ENCODE results near the gene IGSF21. TPM values are rescaled to one million over a fixed set of nuclear protein-coding genes. Genes with fewer than 3 reads are reported as not detected.

IGSF21 gene
- total and polyA plus RNA-seq, 3 experiments from 2014 or later: not detected

DNA sequence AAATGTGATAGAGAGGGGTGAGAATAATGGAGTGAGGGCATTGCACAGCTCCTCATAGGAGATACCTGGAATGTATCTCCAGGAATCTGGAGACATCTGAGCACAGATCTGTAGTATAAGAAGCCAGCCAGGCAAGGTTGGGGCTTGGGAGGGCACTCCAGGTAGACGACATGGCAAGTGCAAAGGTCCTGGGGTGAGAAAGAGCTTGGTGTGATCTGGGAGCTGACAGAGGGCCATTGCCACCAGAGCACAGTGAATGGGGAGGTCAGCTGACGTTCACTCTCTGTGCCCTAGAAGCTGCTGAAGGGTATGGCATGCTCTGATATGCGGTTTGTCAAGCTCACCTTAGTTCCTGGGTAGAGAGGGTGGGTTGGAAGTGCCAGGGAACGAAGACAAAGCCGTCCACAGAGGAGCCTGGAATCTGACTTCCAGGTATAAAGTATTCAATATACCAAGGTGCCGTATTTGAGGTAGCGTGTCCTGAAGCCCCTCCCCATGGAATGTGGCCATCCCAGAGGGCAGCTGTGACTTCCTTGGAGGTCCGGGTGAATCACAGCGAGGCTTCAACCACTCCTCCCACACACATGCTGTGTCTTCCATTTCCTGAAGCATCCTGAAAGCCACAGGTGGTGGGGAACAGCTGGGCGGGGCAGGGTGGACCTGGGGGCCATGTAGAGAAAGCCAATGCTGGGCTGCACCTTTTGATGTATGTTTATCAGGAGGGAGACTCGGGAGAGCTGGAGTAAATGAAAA lies 190.5 kb downstream of the IGSF21 start:
- H3K27me3 Mint-ChIP-seq: peaks cover 20 to 31% of the 10 kb centered on the region in 2 donors
- POLR2A ChIA-PET: no interaction called here
- H3K9me3 Mint-ChIP-seq: no peaks in the 10 kb centered on the region
- H3K36me3 Mint-ChIP-seq: no peaks in the 10 kb centered on the region
- no peak overlapping the region for H3K4me3 Mint-ChIP-seq
- Histone ChIP-seq H3K4me1 (ENCODE audit: insufficient read depth, low read length) (no peaks in the 10 kb centered on the region), H3K27ac (ENCODE audit: low read depth, low read length) (no peak overlapping the region), H3K9me3 (ENCODE audit: low read length) (no peaks in the 10 kb centered on the region), H3K27me3 (ENCODE audit: insufficient read depth, low read length, poor library complexity, severe bottlenecking) (no peaks in the 10 kb centered on the region), H3K4me3 (ENCODE audit: low read length) (no peak overlapping the region), H3K36me3 (ENCODE audit: insufficient read depth, low read length) (no peaks in the 10 kb centered on the region)
- no peak for DNase-seq
- CTCF ChIA-PET: no interaction called here
- H3K27ac Mint-ChIP-seq: no peak overlapping the region
- H3K4me1 Mint-ChIP-seq: no peaks in the 10 kb centered on the region

DNA sequence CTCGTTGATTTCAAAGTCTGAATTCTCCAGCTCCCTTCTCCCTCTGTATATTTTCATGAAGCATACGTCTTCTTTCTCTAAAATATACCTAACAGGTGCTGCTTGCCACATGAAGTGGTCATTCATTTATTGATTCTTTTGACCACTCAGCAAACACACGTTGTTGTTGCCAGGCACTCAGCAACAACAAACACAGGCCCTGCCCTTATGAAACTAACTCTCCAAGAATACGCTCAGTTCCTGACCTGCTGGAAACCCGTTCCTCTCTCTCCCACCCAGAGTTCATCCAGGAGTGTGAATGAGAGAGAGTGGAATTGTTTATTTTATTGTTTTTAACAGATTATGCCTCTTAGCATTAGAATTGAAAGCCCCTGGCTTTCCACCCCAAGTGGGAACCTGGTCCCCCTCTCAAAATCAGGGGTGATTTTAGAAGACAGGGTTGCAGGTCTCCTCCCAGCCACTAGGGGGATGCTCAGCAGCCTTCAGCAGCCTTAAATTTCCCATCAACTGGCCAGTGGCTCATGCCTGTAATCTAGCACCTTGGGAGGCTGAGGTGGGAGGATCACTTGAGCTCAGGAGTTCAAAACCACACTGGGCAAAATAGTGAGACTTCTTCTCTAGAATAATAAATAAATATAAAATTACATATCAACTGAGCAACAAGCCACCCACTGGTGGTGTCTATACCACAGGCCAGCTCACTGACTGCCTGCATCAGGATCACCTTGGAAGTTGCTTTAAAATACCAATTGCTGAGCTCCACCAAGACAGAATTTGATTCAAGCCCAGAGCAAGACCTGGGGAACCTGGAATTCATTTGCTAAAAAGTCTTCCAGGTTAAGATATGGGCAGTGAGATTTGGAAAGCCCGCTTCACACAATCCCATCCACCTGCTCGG lies 192.1 kb downstream of the IGSF21 start:
- Mint-ChIP-seq H3K4me3 (no peak overlapping the region), H3K36me3 (no peaks in the 10 kb centered on the region), H3K9me3 (no peaks in the 10 kb centered on the region), H3K27me3 (peaks cover 12 to 26% of the 10 kb centered on the region in 2 donors), H3K27ac (no peak overlapping the region), H3K4me1 (no peaks in the 10 kb centered on the region)
- ChIA-PET CTCF (no interaction called here), POLR2A (no interaction called here)
- no peak for DNase-seq
- no peaks in the 10 kb centered on the region for H3K36me3 ChIP-seq (ENCODE audit: insufficient read depth, low read length)
- H3K27ac ChIP-seq (ENCODE audit: low read depth, low read length): no peak overlapping the region
- H3K4me3 ChIP-seq (ENCODE audit: low read length): no peak overlapping the region
- no peaks in the 10 kb centered on the region for H3K9me3 ChIP-seq (ENCODE audit: low read length)
- no peaks in the 10 kb centered on the region for H3K4me1 ChIP-seq (ENCODE audit: insufficient read depth, low read length)
- H3K27me3 ChIP-seq (ENCODE audit: insufficient read depth, low read length, poor library complexity, severe bottlenecking): no peaks in the 10 kb centered on the region

DNA sequence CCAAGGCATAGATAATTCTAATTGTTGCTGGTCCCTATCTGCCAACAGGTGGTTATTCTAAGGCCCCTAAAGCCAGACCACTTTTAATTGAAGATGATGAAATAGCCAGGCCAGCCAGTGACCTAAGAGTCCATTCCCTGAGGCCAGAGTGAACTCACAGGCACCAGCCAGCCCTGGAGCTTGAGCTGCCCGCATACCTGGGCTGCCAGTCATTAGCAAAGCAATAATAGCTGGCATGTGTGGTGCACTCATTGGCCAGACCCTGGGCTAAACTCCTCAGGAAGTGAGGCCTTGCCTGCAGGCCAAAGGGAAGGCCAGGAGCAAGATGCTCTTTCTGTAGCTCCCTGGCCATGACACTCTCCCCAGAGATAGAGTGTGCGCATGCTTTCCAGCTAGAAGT lies 192.8 kb downstream of the IGSF21 start:
- H3K9me3 ChIP-seq (ENCODE audit: low read length): no peaks in the 10 kb centered on the region
- no peak overlapping the region for H3K27ac Mint-ChIP-seq
- H3K27me3 Mint-ChIP-seq: peaks cover 10 to 21% of the 10 kb centered on the region in 2 donors
- H3K4me1 Mint-ChIP-seq: no peaks in the 10 kb centered on the region
- H3K36me3 ChIP-seq (ENCODE audit: insufficient read depth, low read length): no peaks in the 10 kb centered on the region
- no peaks in the 10 kb centered on the region for H3K27me3 ChIP-seq (ENCODE audit: insufficient read depth, low read length, poor library complexity, severe bottlenecking)
- ChIA-PET CTCF (no interaction called here), POLR2A (no interaction called here)
- no peak for DNase-seq
- no peaks in the 10 kb centered on the region for H3K4me1 ChIP-seq (ENCODE audit: insufficient read depth, low read length)
- no peaks in the 10 kb centered on the region for H3K36me3 Mint-ChIP-seq
- H3K4me3 Mint-ChIP-seq: no peak overlapping the region
- no peak overlapping the region for H3K27ac ChIP-seq (ENCODE audit: low read depth, low read length)
- no peaks in the 10 kb centered on the region for H3K9me3 Mint-ChIP-seq
- H3K4me3 ChIP-seq (ENCODE audit: low read length): no peak overlapping the region

DNA sequence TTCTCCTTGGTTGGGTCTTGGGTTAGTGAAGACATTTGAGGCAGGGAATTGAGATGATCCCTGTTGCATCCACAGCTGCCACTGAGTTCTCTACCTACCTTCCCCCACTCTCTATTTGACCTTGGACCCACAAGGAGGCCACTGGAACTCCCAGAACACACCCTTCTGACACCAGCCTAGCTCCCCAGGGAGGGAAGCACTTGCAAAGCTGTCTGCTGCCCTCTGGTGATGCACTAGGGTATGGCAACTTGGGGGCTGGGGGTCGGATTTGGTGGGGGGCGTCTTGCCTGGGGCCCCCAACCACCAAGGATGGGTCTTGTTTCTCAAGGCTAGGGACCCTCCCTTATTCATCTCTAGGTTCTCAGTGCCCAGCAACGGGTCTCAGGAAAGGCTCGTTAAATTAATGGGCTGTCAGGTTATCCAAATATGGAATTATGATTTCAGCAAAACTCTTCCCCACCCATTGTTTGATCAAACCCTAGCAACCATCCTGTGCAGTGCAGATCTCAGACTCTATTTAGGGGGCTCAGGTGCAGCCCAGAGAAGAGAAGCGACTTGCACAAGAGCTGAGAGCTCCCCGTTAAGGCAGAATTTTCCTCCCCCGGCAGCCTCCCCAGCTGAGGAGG lies 195.3 kb downstream of the IGSF21 start:
- Histone ChIP-seq H3K27me3 (ENCODE audit: insufficient read depth, low read length, poor library complexity, severe bottlenecking) (no peaks in the 10 kb centered on the region), H3K36me3 (ENCODE audit: insufficient read depth, low read length) (no peaks in the 10 kb centered on the region), H3K9me3 (ENCODE audit: low read length) (no peaks in the 10 kb centered on the region), H3K4me1 (ENCODE audit: insufficient read depth, low read length) (no peaks in the 10 kb centered on the region), H3K27ac (ENCODE audit: low read depth, low read length) (no peak overlapping the region), H3K4me3 (ENCODE audit: low read length) (no peak overlapping the region)
- H3K9me3 Mint-ChIP-seq: no peaks in the 10 kb centered on the region
- CTCF ChIA-PET: no interaction called here
- H3K27ac Mint-ChIP-seq: no peak overlapping the region
- peaks cover 7 to 11% of the 10 kb centered on the region in 2 donors for H3K27me3 Mint-ChIP-seq
- DNase-seq: no peak
- POLR2A ChIA-PET: no interaction called here
- no peaks in the 10 kb centered on the region for H3K36me3 Mint-ChIP-seq
- H3K4me3 Mint-ChIP-seq: peak overlapping the region in 1 of 7 donors; percentile 3
- no peaks in the 10 kb centered on the region for H3K4me1 Mint-ChIP-seq

DNA sequence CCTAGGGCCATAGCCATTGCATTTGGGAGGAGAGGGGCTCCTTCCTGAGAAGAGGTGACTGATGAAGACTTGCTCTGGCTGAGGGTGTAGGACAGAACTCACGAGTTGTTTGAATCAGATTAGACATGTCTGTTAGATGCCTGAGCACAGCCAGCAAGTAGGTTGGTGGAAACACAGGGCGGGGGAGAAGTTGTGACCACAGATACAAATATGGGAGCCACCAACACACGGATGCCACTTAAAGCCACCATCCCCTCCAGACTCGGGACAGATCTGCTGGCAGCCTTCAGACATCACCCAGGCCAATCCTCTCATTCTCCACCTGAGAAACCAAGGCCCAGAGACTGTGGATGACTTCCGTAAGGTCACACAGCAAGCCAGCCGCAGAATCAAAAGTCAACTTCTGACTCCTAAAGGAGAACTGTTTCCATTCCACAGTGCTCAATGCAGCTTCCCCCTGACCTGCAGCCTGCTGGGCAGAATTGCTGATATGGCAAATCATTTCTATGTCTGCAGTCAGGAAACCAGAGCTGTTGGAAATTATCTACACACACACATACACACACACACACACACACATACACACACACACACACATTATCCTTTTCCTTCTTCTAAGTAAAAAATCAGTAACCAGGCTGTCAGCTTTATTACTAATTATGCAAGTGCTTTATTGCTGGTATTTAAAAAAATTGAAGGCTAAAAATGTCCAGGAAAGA lies 196.7 kb downstream of the IGSF21 start:
- no peaks in the 10 kb centered on the region for H3K36me3 ChIP-seq (ENCODE audit: insufficient read depth, low read length)
- ChIA-PET POLR2A (no interaction called here), CTCF (no interaction called here)
- H3K27ac Mint-ChIP-seq: no peak overlapping the region
- H3K4me1 ChIP-seq (ENCODE audit: insufficient read depth, low read length): no peaks in the 10 kb centered on the region
- H3K4me3 Mint-ChIP-seq: no peak overlapping the region
- no peaks in the 10 kb centered on the region for H3K27me3 ChIP-seq (ENCODE audit: insufficient read depth, low read length, poor library complexity, severe bottlenecking)
- no peaks in the 10 kb centered on the region for H3K36me3 Mint-ChIP-seq
- H3K9me3 ChIP-seq (ENCODE audit: low read length): no peaks in the 10 kb centered on the region
- H3K27ac ChIP-seq (ENCODE audit: low read depth, low read length): no peak overlapping the region
- H3K9me3 Mint-ChIP-seq: no peaks in the 10 kb centered on the region
- no peak for DNase-seq
- no peaks in the 10 kb centered on the region for H3K4me1 Mint-ChIP-seq
- H3K4me3 ChIP-seq (ENCODE audit: low read length): no peak overlapping the region
- H3K27me3 Mint-ChIP-seq: peaks cover 4% of the 10 kb centered on the region in 2 donors

DNA sequence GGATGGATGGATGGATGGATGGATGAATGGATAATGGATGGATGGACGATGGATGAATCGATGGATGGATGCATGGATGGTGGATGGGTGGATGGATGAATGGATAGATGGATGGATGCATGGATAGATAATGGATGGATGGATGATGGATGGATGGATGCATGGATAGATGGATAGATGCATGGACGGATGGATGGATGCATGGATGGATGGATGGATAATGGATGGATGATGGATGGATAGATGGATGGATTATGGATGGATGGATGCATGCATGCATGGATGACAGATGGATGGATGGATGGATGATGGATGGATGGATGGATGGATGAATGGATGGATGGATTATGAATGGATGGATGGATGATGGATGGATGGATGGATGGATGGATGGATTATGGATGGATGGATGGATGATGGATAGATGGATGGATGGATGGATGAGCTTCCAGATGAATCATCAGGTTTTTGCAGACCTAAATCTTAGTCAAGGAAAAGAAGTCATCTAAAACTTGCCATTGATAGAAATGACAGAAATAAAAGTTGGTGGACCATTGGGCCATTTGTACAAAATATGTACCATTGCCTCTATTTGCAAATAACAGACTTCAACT lies 197.7 kb downstream of the IGSF21 start:
- POLR2A ChIA-PET: no interaction called here
- no peaks in the 10 kb centered on the region for H3K36me3 ChIP-seq (ENCODE audit: insufficient read depth, low read length)
- H3K4me1 ChIP-seq (ENCODE audit: insufficient read depth, low read length): no peaks in the 10 kb centered on the region
- H3K27ac ChIP-seq (ENCODE audit: low read depth, low read length): no peak overlapping the region
- Mint-ChIP-seq H3K4me3 (no peak overlapping the region), H3K27ac (no peak overlapping the region), H3K9me3 (no peaks in the 10 kb centered on the region), H3K36me3 (no peaks in the 10 kb centered on the region), H3K4me1 (no peaks in the 10 kb centered on the region), H3K27me3 (peaks cover 3 to 4% of the 10 kb centered on the region in 2 donors)
- no peaks in the 10 kb centered on the region for H3K27me3 ChIP-seq (ENCODE audit: insufficient read depth, low read length, poor library complexity, severe bottlenecking)
- H3K4me3 ChIP-seq (ENCODE audit: low read length): no peak overlapping the region
- no peak for DNase-seq
- H3K9me3 ChIP-seq (ENCODE audit: low read length): no peaks in the 10 kb centered on the region
- CTCF ChIA-PET: no interaction called here

DNA sequence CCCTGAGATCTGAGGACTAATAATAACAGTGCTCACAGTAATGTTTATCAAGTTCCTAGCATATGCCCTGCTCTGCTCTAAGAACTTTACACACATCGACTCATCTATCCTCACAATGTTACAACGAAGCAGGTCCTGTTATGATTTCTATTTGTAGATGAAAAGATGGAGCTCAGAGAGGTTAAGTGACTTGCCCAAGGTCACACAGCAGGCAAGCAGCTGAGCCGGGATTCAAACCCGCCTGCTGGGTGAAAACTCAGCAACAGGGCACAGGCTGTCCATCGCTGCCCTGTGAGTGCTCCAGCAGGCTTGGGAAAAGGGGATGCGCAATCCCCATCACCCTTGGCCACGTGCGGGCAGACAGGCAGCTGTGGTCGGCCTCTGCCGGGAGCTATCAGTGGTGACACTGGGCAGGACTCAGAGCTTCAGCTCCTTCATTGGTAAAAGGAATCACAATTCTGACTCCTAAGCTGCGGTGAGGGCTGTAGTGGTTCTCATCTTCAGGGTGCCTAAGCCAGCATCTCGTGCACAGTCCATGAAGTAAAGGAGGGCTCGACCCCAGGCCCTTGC lies 199.8 kb downstream of the IGSF21 start:
- Mint-ChIP-seq H3K4me3 (no peak overlapping the region), H3K27ac (no peak overlapping the region), H3K27me3 (peaks cover 3 to 8% of the 10 kb centered on the region in 2 donors), H3K9me3 (peaks cover 0 to 3% (median 2%) of the 10 kb centered on the region in 5 donors), H3K4me1 (no peaks in the 10 kb centered on the region), H3K36me3 (no peaks in the 10 kb centered on the region)
- POLR2A ChIA-PET: no interaction called here
- CTCF ChIA-PET: no interaction called here
- Histone ChIP-seq H3K27ac (ENCODE audit: low read depth, low read length) (no peak overlapping the region), H3K36me3 (ENCODE audit: insufficient read depth, low read length) (no peaks in the 10 kb centered on the region), H3K27me3 (ENCODE audit: insufficient read depth, low read length, poor library complexity, severe bottlenecking) (no peaks in the 10 kb centered on the region), H3K4me1 (ENCODE audit: insufficient read depth, low read length) (no peaks in the 10 kb centered on the region), H3K9me3 (ENCODE audit: low read length) (no peaks in the 10 kb centered on the region), H3K4me3 (ENCODE audit: low read length) (no peak overlapping the region)
- no peak for DNase-seq

All from CD8-positive, alpha-beta memory T cell (primary cell).